Upper lobe of right lung (tissue), 1 donor: ENCODE measurements around the gene EIF1AD. TPM values are rescaled to one million over a fixed set of nuclear protein-coding genes. Genes with fewer than 3 reads are reported as not detected.

Experiments
- ATAC-seq: fragments of 200-7000 bp; cut with Tn5 transposase; one replicate; pipeline ENCODE4 v1.9.1; 2020; ENCODE audit warnings: mild to moderate bottlenecking, moderate library complexity
- DNase-seq: peaks from one replicate; pipeline ENCODE4 v3.0.0-alpha.2; 2020
- H3K27ac ChIP-seq: fragments of 200-600 bp; one replicate; pipeline ENCODE4 v1.8.0; 2022
- H3K27me3 ChIP-seq: fragments of 200-600 bp; one replicate; pipeline ENCODE4 v1.8.0; 2022; ENCODE audit warnings: mild to moderate bottlenecking
- H3K36me3 ChIP-seq: fragments of 200-600 bp; one replicate; pipeline ENCODE4 v1.8.0; 2022
- H3K4me1 ChIP-seq: fragments of 200-600 bp; one replicate; pipeline ENCODE4 v1.8.0; 2022
- H3K4me3 ChIP-seq: fragments of 200-600 bp; one replicate; pipeline ENCODE4 v1.8.0; 2022; ENCODE audit warnings: mild to moderate bottlenecking
- H3K9me3 ChIP-seq: fragments of 200-600 bp; one replicate; pipeline ENCODE4 v1.8.0; 2022
- CTCF ChIP-seq: fragments of 200-600 bp; IDR thresholded peaks from one replicate; pipeline ENCODE4 v1.8.0; 2022; ENCODE audit warnings: antibody characterized with exemption
- intact Hi-C: fragments of 100-400 bp; cut with DNase I; formaldehyde crosslinking; loops from one replicate; pipeline ENCODE4 v1.11.0; 2022
- total RNA-seq: library from RNA; stranded (reverse); fragmentation: NEBNext Ultra II Directional; extraction: Animal tissue kit (Norgen Biotek cat#: 25700); gene quantifications from one replicate; pipeline ENCODE4 v1.2.1, GENCODE V29; 2021
- donor health status: DM: no; HTN: yes; CAD: no; lungs with severe emphysema.

EIF1AD gene
- total RNA-seq, 1 donor from 2014 or later = 32.6 TPM

- Histone ChIP-seq H3K4me3 (no peak overlapping the region), H3K4me1 (peaks cover 7% of the 10 kb centered on the region), H3K27me3 (peaks cover 2% of the 10 kb centered on the region), H3K36me3 (peaks cover 21% of the 10 kb centered on the region), H3K27ac (no peak overlapping the region), H3K9me3 (no peaks in the 10 kb centered on the region)
- no peak for ATAC-seq
- no peak for TF ChIP-seq CTCF
- intact Hi-C loops = no loop called here
- no peak for DNase-seq
These were observed 4.4 kb upstream of the EIF1AD start for GRCh38 chr11:66006134-66006890.

- no peak for DNase-seq
- no peaks in the 10 kb centered on the region for H3K27me3 ChIP-seq
- no peak overlapping the region for H3K4me3 ChIP-seq
- no peaks in the 10 kb centered on the region for H3K9me3 ChIP-seq
- intact Hi-C loops = no loop called here
- H3K4me1 ChIP-seq = peaks cover 21% of the 10 kb centered on the region
- peaks cover 31% of the 10 kb centered on the region for H3K36me3 ChIP-seq
- ATAC-seq = no peak
- no peak for TF ChIP-seq CTCF
- no peak overlapping the region for H3K27ac ChIP-seq
These were observed 2.2 kb upstream of the EIF1AD start for GRCh38 chr11:66004186-66004585.

GRCh38 chr11:66003291-66003690, 1.3 kb upstream of the EIF1AD start:
- peaks cover 21% of the 10 kb centered on the region for H3K4me1 ChIP-seq
- H3K27me3 ChIP-seq = no peaks in the 10 kb centered on the region
- no peak for TF ChIP-seq CTCF
- H3K4me3 ChIP-seq = peak overlapping the region; percentile 98
- DNase-seq (no peak), ATAC-seq (no peak)
- H3K27ac ChIP-seq = peak overlapping the region; percentile 95
- peaks cover 40% of the 10 kb centered on the region for H3K36me3 ChIP-seq
- no peaks in the 10 kb centered on the region for H3K9me3 ChIP-seq
- intact Hi-C loops = no loop called here

GRCh38 chr11:66002648-66003225, 780 bp upstream of the EIF1AD start:
- ATAC-seq (peak; percentile 88), DNase-seq (no peak)
- Histone ChIP-seq H3K4me3 (peak overlapping the region; percentile 98), H3K27ac (peak overlapping the region; percentile 95), H3K27me3 (no peaks in the 10 kb centered on the region), H3K4me1 (peaks cover 21% of the 10 kb centered on the region), H3K36me3 (peaks cover 46% of the 10 kb centered on the region), H3K9me3 (no peaks in the 10 kb centered on the region)
- peak; percentile 12 for TF ChIP-seq CTCF
- intact Hi-C loops = no loop called here

GRCh38 chr11:65997286-65997685, 4.7 kb downstream of the EIF1AD start:
- Histone ChIP-seq H3K36me3 (peaks cover 38% of the 10 kb centered on the region), H3K27me3 (no peaks in the 10 kb centered on the region), H3K4me3 (no peak overlapping the region), H3K4me1 (peaks cover 13% of the 10 kb centered on the region), H3K27ac (no peak overlapping the region), H3K9me3 (no peaks in the 10 kb centered on the region)
- ATAC-seq = no peak
- intact Hi-C loops = no loop called here
- TF ChIP-seq CTCF = no peak
- DNase-seq = no peak
